HG03457 (cell line): Measurements from ENCODE around the gene FRYL.

ENCODE experiments used
- ATAC-seq: cut with Tn5 transposase; IDR thresholded peaks from one replicate; pipeline ENCODE4 v1.9.1; 2021; ENCODE audit warnings: moderate number of reproducible peaks; ENCODE audit not compliant: unreplicated experiment

FRYL gene

GRCh38 chr4:48634688-48635308 lies 145.3 kb downstream of the FRYL start:
- no peak for ATAC-seq

GRCh38 chr4:48633657-48634056 lies 146.4 kb downstream of the FRYL start:
- no peak for ATAC-seq

- no peak for ATAC-seq
Measured at GRCh38 chr4:48629458-48629857, 150.6 kb downstream of the FRYL start.

GRCh38 chr4:48623182-48623780 lies 156.8 kb downstream of the FRYL start:
- ATAC-seq, result no peak

DNA sequence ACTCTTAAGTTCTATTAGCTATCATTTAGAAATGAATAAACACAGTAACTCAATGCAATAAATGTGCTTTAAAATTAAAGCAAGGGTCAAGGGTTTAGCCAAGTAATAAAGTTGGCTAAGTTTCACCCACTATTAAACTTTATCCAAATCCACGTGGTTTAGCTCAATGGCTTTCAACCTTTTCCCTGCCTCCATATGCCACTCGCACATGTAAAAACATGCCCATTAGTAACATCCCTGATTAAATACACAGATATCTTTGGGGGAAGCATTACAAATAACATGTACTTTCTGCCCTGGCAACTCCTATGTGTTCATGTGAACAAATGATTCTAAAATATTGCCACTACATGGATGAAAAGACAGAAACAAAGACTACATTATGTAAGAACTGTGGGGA lies 159.2 kb downstream of the FRYL start:
- no peak for ATAC-seq

DNA sequence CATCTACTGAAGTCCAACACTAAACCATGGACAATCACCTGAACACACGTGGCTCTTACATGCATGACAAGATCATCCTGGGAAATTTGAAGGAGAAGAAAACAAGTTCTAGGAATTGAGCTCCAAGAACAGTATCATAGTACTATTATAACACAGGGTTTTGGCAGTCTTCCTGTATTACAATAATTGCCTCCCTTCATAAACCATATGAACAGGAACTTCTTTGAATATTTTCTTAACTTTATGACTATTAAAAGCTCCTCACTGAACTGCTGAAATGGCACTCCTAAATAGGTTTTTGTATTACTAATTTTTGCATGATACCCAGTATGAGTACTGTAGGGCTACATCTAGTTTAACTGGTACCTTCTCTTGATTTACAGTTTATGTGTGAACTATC lies 160.0 kb downstream of the FRYL start:
- no peak for ATAC-seq

DNA sequence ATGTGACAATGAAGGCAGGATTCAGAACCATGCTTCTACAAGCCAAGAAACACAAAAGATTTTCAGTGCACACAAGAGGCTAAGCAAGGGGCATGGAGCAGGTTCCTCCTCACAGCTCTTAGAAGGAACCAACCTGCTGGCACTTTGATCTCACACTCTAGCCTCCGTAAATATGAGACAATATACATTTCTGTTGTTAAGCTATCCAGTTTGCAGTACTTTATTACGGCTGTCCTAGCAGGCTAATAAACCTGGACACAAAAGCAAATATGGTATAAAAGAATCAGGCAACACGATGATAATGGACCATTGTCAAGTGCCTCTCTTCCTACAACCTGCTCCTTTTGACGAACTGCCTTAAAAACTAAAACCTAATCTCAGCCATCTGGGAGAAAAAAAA lies 175.6 kb downstream of the FRYL start:
- ATAC-seq, result no peak

- ATAC-seq, result no peak
Measured at GRCh38 chr4:48604041-48604440, 176.0 kb downstream of the FRYL start.

- no peak for ATAC-seq
Measured at GRCh38 chr4:48603366-48604003, 176.6 kb downstream of the FRYL start.

GRCh38 chr4:48602763-48603162 lies 177.3 kb downstream of the FRYL start:
- ATAC-seq, result no peak

DNA sequence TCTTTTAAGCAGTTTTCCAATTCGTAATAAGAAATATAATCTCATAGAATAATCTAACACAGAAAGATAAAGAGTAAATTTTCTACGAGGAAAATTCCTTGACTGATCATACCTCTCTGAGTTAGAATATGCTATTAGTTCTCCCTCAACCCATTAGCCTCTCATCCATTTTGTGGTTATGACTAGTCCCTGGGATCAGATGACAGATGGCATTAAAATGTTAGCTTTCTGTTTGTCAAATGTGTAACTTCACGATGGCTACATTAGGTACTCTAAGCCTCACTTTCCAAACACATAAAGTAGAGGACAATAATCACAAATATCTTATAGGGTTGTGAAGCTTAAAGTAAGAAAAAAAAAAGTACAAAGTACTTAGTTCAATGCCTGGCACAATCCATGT lies 177.9 kb downstream of the FRYL start:
- ATAC-seq, result no peak

DNA sequence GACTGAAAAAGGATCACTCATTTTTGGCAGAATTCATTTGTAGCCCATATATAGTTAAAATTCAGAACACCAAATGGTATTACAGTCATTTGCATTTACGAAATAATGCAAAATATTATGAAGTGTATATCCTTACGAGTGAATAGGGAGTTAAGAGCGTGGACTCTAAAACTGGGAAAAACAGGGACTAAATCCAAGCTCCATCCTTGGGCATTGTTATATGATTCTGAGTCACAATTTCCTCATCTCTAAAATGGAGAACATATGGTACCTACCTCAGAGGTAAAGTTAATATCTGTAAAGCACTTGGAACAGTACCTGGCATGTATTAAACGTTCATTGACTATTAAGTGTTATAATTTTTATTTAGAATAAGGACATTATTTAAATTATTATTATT lies 183.7 kb downstream of the FRYL start:
- no peak for ATAC-seq

DNA sequence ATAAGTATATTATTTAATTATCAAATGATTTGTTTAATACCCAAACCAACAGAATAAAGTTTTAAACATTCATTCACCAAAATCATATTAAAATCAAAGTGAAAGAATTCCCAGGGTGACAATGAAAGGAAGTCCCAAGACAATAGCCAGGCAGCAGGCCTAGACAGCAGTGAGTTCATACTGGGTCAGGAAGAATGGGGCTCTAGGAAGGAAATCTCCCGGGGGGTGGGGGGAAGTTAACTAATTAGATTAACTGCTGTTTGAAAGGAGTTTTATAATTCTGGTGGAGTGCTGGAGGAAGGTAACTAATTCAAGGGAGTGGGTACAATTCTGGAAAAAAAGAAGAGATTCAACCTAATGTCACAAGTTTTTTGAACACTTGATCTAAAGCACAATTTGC lies 185.9 kb downstream of the FRYL start:
- no peak for ATAC-seq

DNA sequence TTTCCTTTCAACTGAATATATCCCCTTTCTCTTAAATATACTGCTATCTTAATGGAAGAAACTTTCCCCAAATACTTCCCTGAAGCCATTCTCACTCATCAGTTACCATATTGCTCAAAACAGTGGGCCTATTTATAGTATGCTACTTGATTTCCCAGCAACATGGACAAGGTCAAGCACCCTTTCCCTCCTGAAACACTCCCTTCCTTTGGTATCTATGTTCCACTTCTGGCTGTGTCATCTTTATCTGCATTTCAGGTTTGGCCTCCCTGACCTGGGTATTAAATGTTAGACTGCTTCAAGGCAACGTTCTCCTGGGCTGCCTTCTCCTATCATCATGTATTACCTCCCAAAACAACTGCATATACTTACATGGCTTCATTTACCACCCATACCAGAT lies 188.7 kb downstream of the FRYL start:
- ATAC-seq, result no peak

DNA sequence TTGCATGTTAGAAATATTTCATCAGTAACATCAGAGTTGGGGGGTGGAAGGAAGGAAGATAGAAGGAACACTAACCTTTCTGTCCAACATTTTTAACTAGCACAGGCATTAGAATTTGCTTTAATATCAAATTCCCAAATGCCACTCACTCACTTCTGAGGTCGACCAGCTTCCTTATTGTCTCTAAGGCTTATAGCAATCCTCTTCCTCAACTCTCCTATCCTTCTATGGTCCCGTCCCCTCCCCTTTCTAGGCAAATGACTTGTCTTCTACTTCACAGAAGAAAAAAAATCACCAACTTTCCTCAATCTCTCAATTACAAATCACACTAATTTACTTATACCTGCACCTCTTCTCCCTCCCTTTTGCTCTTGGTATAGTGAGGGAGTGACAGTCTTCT lies 189.2 kb downstream of the FRYL start:
- ATAC-seq, result no peak

DNA sequence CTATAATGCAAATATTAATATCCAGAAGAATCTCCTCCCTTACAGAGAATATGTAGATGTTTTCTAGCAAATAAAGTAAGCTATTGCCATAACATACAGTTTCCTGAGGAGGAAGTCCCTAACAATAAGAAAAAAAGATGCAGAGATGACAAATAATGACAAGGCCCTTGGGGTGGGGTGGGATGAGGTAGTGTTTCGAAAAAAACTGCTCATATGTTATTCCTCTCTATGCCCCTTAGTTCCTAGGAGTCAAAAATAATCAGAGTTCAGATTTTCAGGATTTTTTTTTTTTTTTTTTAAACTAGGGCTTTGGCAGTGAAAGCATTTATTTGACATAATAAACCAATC lies 191.0 kb downstream of the FRYL start:
- no peak for ATAC-seq

GRCh38 chr4:48588230-48589097 lies 191.6 kb downstream of the FRYL start:
- ATAC-seq, result no peak

DNA sequence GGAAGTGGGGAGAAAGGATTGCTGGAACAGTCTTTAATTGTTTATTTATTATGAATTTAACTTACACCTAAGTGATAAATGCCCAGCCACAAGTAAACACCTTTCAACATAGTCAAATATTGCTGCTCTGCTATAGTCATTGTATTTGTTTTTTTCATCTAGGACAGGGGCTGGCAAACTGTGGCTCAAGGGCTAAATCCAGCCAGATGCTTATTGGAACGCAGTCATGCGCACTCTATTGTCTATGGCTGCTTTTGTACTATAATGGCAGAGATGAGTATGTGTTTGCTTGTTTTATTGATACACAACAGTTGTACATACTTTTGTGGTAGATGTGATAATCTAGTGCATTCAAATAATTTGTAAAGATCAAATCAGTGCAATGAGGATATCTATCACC lies 194.7 kb downstream of the FRYL start:
- ATAC-seq, result no peak

DNA sequence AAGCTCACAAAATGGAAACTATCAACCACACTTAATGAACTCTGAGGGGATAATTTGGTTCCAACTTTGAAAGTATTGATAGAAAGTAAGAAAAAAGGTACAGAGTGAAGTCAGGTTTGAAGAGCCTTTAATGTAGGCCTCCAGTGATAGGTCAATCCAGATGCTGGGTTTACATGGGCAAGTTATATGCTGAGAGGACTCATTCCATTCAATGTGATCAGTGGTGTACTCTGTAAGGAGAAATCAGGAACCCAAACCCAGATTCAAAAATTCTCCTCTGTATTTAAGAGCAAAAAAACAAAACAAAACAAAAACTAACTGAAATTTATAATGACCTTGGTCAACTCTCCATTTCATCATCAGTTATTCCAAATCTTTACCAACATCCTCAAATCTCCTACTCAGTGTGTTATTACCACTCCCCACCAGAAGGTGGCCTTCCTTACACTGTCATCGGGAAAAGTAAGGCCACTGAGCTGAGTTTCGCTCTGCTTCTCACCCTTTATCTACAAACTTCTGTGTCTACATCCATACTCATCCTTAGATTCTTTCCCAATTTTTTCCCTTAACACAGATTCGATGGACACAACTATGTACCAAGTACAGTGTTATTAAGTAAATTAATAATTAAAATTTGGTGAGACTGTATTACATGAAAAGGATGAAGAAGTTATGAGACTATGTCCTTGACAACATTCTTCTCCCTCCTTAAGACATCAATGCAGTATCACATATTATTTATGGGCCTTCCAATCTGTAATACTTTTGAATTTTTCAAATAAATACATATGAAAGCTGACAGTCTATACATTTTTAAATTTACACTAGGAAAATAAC lies 201.7 kb downstream of the FRYL start:
- ATAC-seq, result no peak

GRCh38 chr4:48575964-48576363 lies 204.1 kb downstream of the FRYL start:
- ATAC-seq, result no peak

GRCh38 chr4:48571471-48571870 lies 208.6 kb downstream of the FRYL start:
- ATAC-seq, result no peak
